GM21526 (cell line): Measurements from ENCODE around the gene METTL24.
"Not testable (repeated sequence)": the region's sequence is repeated elsewhere in the genome, so short reads cannot be mapped to it uniquely, and the experiment has no call there.

Experiments
- ATAC-seq: cut with Tn5 transposase; IDR thresholded peaks from one replicate; pipeline ENCODE4 v1.9.1; 2021; ENCODE audit warnings: moderate library complexity; ENCODE audit not compliant: unreplicated experiment, low FRiP score

METTL24 gene

GRCh38 chr6:110277100-110277665, 81.0 kb downstream of the METTL24 start:
- no peak for ATAC-seq

DNA sequence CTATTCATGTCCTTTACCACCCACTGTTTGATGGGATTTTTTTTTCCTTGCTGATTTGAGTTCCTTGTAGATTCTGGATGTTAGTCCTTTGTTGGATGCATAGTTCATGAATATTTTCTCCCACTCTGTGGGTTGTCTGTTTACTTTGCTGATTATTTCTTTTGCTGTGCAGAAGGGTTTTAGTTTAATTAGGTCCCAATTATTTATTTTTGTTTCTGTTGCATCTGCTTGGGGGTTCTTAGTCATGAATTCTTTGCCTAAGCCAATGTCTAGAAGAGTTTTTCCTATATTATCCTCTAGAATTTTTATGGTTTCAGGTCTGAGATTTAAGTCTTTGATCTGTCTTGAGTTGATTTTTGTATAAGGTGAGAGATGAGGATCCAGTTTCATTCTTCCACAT, 85.4 kb downstream of the METTL24 start:
- ATAC-seq: not testable (repeated sequence)

GRCh38 chr6:110271732-110272022, 86.5 kb downstream of the METTL24 start:
- no peak for ATAC-seq

GRCh38 chr6:110270165-110270564, 88.0 kb downstream of the METTL24 start:
- ATAC-seq: no peak

DNA sequence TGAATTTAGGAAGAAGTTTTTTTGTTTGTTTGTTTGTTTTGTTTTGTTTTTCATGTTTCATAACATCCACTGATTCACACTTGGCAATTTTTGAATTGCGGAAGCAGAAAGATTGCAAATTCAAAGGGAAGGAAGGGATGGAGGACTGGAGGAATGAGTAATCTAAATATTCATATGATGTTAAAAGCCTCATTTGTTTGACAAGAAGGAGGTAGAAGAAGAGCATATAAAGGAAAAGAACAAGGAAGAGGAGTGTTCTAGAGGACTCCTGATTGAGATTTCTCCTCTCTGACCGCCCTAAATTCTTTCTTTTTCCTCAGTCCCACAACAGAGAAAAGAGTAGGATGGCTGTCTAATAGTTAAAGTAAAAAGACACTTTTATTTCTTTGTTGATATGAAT, 88.5 kb downstream of the METTL24 start:
- ATAC-seq: no peak

DNA sequence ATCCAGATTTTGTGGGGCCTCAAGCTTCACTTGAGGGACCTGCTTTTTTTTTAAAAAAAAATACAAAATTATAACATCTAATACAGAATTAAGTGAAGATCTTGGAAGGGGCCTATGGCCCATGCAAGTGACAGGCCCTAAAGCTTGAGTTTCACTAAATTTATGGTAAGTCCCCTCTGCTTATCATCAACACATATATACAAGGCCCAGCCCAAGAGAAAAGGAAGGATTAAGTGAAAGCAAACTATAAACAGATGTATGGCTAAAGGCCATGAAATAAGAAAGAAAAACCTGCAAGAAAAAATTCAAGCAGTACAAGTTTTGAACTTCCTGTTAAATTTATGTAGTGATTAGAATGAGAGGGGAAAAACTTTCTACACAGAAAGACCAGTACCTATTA, 91.2 kb downstream of the METTL24 start:
- ATAC-seq: no peak

DNA sequence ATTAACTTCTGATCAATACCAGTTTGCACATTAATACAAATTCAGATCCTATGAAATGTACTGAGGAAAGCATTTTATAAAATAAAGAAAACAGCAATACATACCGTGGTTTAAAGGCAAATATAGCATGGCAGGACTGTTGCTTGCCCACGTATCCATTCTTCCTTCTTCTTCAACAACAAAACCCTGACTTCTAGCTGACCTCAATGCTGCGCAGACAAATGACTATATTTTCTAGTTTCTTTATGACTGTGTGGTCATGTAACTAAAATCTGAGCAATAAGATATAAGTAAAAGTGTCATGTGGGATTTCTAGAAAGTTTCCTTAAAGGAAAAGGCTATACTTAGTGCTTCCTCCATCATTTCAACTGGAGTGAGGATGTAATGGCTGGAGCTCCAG, 92.9 kb downstream of the METTL24 start:
- no peak for ATAC-seq

- no peak for ATAC-seq
Observed at GRCh38 chr6:110256366-110256765, 101.8 kb downstream of the METTL24 start.

DNA sequence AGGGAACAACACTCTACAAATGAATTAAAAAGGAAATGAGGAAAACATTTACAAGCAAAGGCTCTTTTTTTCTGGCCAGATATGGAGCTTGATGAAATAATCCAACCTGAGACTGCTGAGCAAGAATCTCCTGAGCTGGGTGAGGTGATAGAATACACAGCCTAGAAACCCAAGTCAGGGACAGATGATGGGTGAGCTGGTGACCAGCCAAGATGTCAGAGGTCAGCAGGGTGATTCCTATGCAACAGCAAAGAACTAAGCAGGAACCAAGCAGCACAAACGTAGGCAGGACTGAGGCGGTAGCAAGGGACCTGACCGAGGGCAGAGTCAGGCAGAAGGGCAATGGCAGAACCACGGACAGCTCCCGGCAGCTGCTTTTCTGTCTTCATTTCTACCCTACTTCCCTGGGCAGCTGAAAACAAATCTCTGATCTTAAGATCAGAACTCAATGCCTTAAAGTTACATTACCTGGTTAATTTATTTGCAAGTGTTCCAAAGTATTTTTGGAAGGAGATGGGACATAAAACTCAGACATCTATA, 102.9 kb downstream of the METTL24 start:
- ATAC-seq: no peak

DNA sequence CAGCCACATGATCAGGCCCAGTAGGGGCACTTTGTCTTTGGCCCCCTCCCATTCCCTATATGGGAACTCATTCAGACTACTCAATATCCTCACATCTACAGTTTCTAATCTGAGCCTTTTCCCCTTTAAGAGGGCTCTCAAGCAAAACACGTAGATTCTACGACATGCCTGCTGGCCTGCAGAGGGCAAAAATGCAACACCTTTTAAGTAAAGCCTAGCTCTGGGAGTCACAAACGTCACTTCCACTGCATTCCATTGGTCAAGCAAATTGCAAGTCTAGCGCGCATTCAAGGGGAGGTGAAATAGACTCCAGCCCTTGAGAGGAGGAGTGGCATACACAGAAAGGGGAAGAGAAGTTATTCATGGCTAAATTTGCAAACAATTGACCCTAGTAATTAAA, 107.3 kb downstream of the METTL24 start:
- ATAC-seq: no peak

DNA sequence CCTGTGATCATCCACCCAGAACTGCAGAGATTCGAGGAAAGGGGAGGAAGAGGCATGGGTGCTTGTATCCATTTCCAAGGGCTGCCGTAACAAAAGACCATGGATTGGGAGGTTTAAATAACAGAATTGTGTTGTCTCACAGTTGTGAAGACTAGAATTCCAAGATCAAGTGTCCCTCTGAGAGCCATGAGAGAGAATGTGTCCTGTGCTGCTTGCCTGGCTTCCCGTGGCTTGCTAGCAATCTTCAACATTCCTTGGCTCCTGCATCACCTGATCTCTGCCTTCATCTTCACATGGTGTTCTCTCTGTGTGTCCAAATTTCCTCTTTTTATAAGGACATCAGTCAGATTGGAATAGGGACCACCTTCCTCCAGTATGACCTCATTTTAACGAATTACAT, 108.1 kb downstream of the METTL24 start:
- ATAC-seq: no peak

GRCh38 chr6:110246900-110247546, 111.1 kb downstream of the METTL24 start:
- ATAC-seq: no peak

DNA sequence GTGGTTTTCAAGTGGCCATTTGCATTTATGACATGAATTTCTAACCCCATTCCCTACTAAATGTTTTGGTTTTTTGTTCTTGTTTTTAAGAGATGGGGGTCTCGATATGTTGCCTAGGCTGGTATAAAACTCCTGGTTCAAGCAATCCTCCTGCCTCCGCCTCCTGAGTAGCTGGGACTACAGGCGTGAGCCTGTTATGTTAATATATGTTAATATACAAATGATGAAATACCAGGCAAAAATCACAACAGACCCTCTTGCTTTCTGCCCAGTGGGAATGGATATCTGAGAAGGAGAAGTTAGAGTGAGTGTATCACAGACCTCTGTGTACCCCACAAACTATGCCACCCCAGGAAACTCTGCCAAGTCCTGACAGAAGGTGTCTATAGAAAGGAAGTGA, 111.8 kb downstream of the METTL24 start:
- no peak for ATAC-seq

GRCh38 chr6:110244621-110245020, 113.5 kb downstream of the METTL24 start:
- ATAC-seq: not testable (repeated sequence)

DNA sequence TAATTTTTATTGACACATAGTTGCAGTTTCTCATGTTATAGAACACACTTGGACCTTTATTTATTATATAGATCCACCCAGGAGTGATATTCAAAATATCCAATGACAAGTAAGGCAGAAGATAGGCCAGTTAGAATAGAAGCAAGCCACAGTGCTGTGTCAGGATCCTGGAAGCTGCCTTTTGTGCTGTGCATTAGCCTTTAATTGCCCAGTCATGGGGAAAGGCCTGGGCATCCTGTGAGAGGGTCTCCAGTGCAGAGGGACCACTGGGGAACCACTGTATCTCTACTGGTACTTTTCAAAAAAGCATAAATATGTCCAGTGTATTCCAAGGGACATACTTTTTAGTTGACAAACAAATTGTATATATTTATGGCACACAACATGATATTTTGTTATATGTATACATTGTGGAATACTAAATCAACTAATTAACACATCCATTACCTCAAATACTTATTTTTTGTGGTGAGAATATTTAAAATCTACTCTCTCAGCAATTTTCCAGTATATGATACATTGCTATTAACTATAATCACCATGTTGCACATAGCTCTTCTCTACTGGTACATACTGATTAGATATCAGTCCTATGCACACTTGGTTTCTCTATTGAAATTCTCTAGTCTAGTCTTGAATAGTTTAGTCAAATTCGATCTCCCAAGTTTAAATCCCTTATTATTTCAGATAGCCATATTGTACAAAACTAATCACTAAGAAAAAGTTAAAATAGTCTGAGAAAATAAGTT, 118.4 kb downstream of the METTL24 start:
- no peak for ATAC-seq

- not testable (repeated sequence) for ATAC-seq
Observed at GRCh38 chr6:110236007-110236406, 122.1 kb downstream of the METTL24 start.

- ATAC-seq: peak; percentile 83
Observed at GRCh38 chr6:110233770-110234374, 124.3 kb downstream of the METTL24 start.

DNA sequence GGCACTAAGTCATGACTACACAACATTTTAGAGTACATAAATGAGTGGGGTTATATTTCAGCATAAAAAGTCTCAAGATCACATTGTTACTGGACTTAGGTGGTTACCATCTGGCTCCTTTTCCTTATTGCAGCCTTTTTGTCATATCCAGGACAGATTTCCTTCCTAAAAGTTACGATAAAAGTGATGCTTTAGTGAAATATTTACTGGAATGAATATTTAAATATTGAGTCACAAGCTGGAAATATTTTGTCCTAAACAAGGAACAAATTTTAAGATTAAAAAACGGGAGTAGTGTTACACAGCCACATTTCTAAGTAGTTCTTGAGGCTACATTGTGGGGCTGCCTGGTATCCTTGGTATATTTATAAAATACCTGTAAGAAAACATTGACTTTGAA, 125.7 kb downstream of the METTL24 start:
- no peak for ATAC-seq

DNA sequence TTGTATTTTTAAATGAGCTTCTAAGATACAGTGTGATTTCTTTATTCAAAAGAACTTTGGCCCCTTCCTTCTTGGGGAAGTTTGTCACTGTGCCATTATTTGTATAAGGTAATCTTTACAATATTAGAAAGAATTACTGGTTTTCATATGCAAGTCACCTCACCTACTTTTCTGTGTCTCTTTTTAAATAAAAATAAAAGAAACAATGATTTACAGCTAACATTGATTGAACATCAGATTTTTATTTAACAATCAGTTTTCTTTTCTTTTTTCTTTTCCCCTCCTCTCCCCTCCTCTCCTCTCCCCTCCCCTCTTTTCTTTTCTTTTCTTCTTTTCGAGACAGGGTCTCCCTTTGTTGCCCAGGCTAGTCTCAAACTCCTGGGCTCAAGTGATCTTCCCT, 131.9 kb downstream of the METTL24 start:
- ATAC-seq: no peak

DNA sequence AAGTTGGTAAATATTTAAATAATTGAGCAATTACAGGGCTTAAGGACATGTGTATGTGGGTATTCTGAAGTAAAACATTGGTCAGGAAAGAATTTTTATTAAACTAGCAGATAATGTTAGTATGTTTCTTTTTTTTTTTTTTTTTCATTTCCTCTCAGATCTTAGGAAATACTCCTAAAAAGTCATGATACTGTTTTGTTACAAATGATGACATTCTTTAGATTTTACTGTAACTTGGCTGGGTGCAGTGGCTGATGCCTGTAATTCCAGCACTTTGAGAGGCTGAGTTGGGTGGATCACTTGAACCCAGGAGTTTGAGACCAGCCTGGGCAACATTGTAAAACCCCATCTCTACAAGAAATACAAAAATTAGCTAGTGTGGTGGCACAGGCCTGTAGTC, 136.4 kb downstream of the METTL24 start:
- ATAC-seq: no peak

GRCh38 chr6:110217266-110217665, 140.9 kb downstream of the METTL24 start:
- ATAC-seq: no peak
